ENCODE data around the gene RFESD. TPM values are rescaled to one million over a fixed set of nuclear protein-coding genes. Genes with fewer than 3 reads are reported as not detected.

Gene RFESD
- total and polyA plus RNA-seq, 10 of the 15 experiments (the other 5 are each of a cell fraction or from before 2014, with no cell fraction given), result 1.9 to 14.7 (median 4.9) TPM

DNA sequence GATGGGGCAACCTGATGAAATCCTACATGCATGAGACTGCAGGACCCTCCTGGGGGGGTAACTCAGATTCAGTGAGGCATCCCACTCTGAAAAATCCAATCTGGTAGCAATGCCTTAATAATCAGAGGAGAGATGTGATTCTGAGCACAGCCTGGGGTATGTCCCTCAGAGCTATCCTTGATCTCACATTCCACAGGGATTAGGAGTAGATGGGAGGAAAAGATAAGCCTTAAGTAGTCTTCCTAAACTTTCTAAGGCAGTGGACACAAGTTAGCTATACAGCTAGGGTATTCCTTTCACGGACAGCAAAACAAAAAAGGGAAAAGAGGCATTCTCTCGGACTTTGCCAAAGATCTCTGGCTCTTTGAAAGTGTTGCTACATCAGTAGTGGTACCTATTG, 40.1 kb downstream of the RFESD start (continued):
- TF ChIP-seq, protein P1, sequence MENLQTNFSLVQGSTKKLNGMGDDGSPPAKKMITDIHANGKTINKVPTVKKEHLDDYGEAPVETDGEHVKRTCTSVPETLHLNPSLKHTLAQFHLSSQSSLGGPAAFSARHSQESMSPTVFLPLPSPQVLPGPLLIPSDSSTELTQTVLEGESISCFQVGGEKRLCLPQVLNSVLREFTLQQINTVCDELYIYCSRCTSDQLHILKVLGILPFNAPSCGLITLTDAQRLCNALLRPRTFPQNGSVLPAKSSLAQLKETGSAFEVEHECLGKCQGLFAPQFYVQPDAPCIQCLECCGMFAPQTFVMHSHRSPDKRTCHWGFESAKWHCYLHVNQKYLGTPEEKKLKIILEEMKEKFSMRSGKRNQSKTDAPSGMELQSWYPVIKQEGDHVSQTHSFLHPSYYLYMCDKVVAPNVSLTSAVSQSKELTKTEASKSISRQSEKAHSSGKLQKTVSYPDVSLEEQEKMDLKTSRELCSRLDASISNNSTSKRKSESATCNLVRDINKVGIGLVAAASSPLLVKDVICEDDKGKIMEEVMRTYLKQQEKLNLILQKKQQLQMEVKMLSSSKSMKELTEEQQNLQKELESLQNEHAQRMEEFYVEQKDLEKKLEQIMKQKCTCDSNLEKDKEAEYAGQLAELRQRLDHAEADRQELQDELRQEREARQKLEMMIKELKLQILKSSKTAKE (IDR thresholded peaks at IDR 0.05; ENCODE audit: low read depth, poor library complexity, severe bottlenecking), result no peak
- TF ChIP-seq, protein P2, sequence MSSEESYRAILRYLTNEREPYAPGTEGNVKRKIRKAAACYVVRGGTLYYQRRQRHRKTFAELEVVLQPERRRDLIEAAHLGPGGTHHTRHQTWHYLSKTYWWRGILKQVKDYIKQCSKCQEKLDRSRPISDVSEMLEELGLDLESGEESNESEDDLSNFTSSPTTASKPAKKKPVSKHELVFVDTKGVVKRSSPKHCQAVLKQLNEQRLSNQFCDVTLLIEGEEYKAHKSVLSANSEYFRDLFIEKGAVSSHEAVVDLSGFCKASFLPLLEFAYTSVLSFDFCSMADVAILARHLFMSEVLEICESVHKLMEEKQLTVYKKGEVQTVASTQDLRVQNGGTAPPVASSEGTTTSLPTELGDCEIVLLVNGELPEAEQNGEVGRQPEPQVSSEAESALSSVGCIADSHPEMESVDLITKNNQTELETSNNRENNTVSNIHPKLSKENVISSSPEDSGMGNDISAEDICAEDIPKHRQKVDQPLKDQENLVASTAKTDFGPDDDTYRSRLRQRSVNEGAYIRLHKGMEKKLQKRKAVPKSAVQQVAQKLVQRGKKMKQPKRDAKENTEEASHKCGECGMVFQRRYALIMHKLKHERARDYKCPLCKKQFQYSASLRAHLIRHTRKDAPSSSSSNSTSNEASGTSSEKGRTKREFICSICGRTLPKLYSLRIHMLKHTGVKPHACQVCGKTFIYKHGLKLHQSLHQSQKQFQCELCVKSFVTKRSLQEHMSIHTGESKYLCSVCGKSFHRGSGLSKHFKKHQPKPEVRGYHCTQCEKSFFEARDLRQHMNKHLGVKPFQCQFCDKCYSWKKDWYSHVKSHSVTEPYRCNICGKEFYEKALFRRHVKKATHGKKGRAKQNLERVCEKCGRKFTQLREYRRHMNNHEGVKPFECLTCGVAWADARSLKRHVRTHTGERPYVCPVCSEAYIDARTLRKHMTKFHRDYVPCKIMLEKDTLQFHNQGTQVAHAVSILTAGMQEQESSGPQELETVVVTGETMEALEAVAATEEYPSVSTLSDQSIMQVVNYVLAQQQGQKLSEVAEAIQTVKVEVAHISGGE (CRISPR knock-in tag; IDR thresholded peaks at IDR 0.05), result no peak
- TF ChIP-seq MXI1 (IDR thresholded peaks at IDR 0.05; ENCODE audit: low read depth, low read length) (no peak), SREBF1 (IDR thresholded peaks at IDR 0.05; ENCODE audit: low read length) (no peak), HDGF (IDR thresholded peaks at IDR 0.05) (no peak)

DNA sequence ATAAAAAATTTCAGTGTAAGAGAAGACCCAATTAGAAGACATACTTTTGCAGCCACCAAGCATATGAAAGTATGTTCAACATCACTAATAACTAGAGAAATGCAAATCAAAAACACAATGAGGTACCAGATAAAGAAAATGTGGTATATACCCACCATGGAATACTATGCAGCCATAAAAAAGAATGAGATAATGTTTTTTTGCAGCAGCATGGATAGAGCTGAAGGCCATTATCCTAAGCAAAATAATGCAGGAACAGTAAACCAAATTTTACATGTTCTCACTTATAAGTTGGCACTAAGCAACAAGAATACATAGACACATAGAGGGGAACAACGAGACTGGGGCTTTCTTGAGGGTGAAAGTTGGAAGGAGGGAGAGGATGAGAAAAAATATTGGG, 43.1 kb downstream of the RFESD start:
- H3K9ac ChIP-seq (ENCODE audit: control insufficient read depth, insufficient read depth, low read length), result no peak overlapping the region
- DNase-seq (ENCODE audit: low read depth, low spot score), result no peak
- H3K4me2 ChIP-seq (ENCODE audit: control insufficient read depth, insufficient read depth), result no peak overlapping the region
- no peak overlapping the region for H3K27ac ChIP-seq (ENCODE audit: control insufficient read depth, insufficient read depth)
- RAD21 ChIA-PET (ENCODE audit: unreplicated experiment), result no interaction called here
- H3K9me3 ChIP-seq (replicated peaks; ENCODE audit: control insufficient read depth, insufficient read depth, low read length), result no peaks in the 10 kb centered on the region
- no peak overlapping the region for H2AFZ ChIP-seq (ENCODE audit: control insufficient read depth, low read depth, low read length)
- ATAC-seq, result no peak
- no peak for FAIRE-seq
- no peaks in the 10 kb centered on the region for H3K36me3 ChIP-seq (ENCODE audit: control insufficient read depth in 2 of 2, insufficient read depth in 2 of 2, low read length in 1 of 2)
- no peaks in the 10 kb centered on the region for H4K20me1 ChIP-seq (ENCODE audit: control insufficient read depth, insufficient read depth)
- no peaks in the 10 kb centered on the region for H3K27me3 ChIP-seq (replicated peaks in 1 of 2; ENCODE audit: control insufficient read depth in 2 of 2, insufficient read depth in 2 of 2, low read length in 1 of 2)
- TF ChIP-seq SMARCA5 (IDR thresholded peaks at IDR 0.05) (no peak), ZSCAN29 (IDR thresholded peaks at IDR 0.05) (no peak), CHD1 (IDR thresholded peaks at IDR 0.05; ENCODE audit: low read depth, low read length) (no peak), SMC3 (IDR thresholded peaks at IDR 0.05; ENCODE audit: borderline replicate concordance, low read length) (no peak), IRF4 (IDR thresholded peaks at IDR 0.05; ENCODE audit: low read depth, low read length) (no peak), ATF7 (IDR thresholded peaks at IDR 0.05; ENCODE audit: low read depth) (no peak), NFXL1 (IDR thresholded peaks at IDR 0.05; ENCODE audit: borderline replicate concordance) (no peak), ZNF24 (IDR thresholded peaks at IDR 0.05) (no peak), RCOR1 (conservative IDR thresholded peaks at IDR 0.05; ENCODE audit: low read depth, low read length) (no peak), NFIC (IDR thresholded peaks at IDR 0.05; ENCODE audit: low read depth, low read length) (no peak)
- TF ChIP-seq, protein P3, sequence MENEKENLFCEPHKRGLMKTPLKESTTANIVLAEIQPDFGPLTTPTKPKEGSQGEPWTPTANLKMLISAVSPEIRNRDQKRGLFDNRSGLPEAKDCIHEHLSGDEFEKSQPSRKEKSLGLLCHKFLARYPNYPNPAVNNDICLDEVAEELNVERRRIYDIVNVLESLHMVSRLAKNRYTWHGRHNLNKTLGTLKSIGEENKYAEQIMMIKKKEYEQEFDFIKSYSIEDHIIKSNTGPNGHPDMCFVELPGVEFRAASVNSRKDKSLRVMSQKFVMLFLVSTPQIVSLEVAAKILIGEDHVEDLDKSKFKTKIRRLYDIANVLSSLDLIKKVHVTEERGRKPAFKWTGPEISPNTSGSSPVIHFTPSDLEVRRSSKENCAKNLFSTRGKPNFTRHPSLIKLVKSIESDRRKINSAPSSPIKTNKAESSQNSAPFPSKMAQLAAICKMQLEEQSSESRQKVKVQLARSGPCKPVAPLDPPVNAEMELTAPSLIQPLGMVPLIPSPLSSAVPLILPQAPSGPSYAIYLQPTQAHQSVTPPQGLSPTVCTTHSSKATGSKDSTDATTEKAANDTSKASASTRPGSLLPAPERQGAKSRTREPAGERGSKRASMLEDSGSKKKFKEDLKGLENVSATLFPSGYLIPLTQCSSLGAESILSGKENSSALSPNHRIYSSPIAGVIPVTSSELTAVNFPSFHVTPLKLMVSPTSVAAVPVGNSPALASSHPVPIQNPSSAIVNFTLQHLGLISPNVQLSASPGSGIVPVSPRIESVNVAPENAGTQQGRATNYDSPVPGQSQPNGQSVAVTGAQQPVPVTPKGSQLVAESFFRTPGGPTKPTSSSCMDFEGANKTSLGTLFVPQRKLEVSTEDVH (IDR thresholded peaks at IDR 0.05; ENCODE audit: low read depth, partially characterized antibody), result no peak
- no peak overlapping the region for H3K4me3 ChIP-seq
- H3K4me1 ChIP-seq (ENCODE audit: control insufficient read depth, insufficient read depth, low read length), result no peaks in the 10 kb centered on the region
- POLR2A ChIA-PET, result interaction anchor here (1.5 kb wide), 1 partner anchor 9 kb away, joined by 5 read pairs; no protein-coding TSS in a partner anchor
- in situ Hi-C loops (cut with MboI) (no loop called here), intact Hi-C loops (cut with micrococcal nuclease; ENCODE audit: unreplicated experiment) (no loop called here)
- SMC1A ChIA-PET (ENCODE audit: uncharacterized antibody, unreplicated experiment), result interaction anchor here (1.5 kb wide), 1 partner anchor 12 kb away, joined by 3 read pairs; no protein-coding TSS in a partner anchor
- CTCF ChIA-PET, result no interaction called here
- 0% methylated on average over 1 of the region's 1 CpG for WGBS (ENCODE audit: insufficient coverage, insufficient replicate concordance, low lambda C conversion rate, missing lambda C conversion rate)
- BruUV-seq (replicated peaks), result no TSS peak
- H3K79me2 ChIP-seq (ENCODE audit: control insufficient read depth, insufficient read depth, low read length), result no peaks in the 10 kb centered on the region

Measured in GM12878 (cell line).